HepG2 (cell line): ENCODE data around the gene ZNF821. TPM values are rescaled to one million over a fixed set of nuclear protein-coding genes. Genes with fewer than 3 reads are reported as not detected.
A peak's percentile ranks its signal among the peaks of the same experiment; 100 is the strongest.

Source experiments
- ATAC-seq: fragments of 200-7000 bp; cut with Tn5 transposase; 3 replicates; pipeline ENCODE4 v1.9.1; 2020; ENCODE audit warnings: mild to moderate bottlenecking, moderate library complexity
- BruUV-seq: library from RNA; stranded (reverse); fragments of 400-500 nt; replicated peaks from 2 replicates; lab custom pipeline; 2021; lab: Mats Ljungman, UMichigan
- CTCF ChIA-PET: fragments of 300-600 bp; formaldehyde crosslinking; extraction: SDS; loops from one replicate; lab custom pipeline; 2021; ENCODE audit warnings: low total read pairs, inconsistent platforms, low intra/inter-chr PET ratio; lab: Yijun Ruan, JAX
- POLR2A ChIA-PET: fragments of 350-600 bp; sonication (Branson Sonifier 250); formaldehyde crosslinking; loops from one replicate; lab custom pipeline; 2020; ENCODE audit warnings: antibody characterized with exemption, inconsistent platforms; lab: Yijun Ruan, JAX
- DNase-seq: peaks from one replicate; pipeline ENCODE4 v3.0.0-alpha.2; 2015; ENCODE audit warnings: low spot score
- FAIRE-seq: peaks from 3 replicates; lab custom pipeline; 2011; peaks lifted over from hg19 to GRCh38; lab: Jason Lieb, UNC
- H2AFZ ChIP-seq: one replicate; pipeline ENCODE4 v1.6.1; 2011; ENCODE audit warnings: low read length, inconsistent platforms
- H3K27ac ChIP-seq: fragments of 300-600 bp; 3 replicates; pipeline ENCODE4 v1.8.0; 2011; ENCODE audit warnings: mixed run types, mild to moderate bottlenecking, mixed read lengths, low read length, inconsistent platforms; ENCODE audit not compliant: insufficient read depth; ENCODE audit errors: extremely low read length
- H3K27me3 ChIP-seq, 2 experiments: fragments of 200-600 bp in 1 of 2; 2 replicates in 1 of 2; 3 replicates in 1 of 2; pipeline versions ENCODE4 v1.6.0 to v1.8.0; 2011; ENCODE audit warnings: low read length in 2 of 2, mild to moderate bottlenecking in 2 of 2, moderate library complexity in 2 of 2, inconsistent platforms in 1 of 2; ENCODE audit not compliant: insufficient read depth in 2 of 2, control insufficient read depth in 1 of 2
- H3K36me3 ChIP-seq, 2 experiments: fragments of 200-600 bp in 1 of 2; replicated peaks in 1 of 2; 2 replicates in 1 of 2; 3 replicates in 1 of 2; pipeline versions ENCODE4 v1.5.1 to v1.8.0; 2011; ENCODE audit warnings: low read length in 2 of 2, inconsistent platforms in 1 of 2; ENCODE audit not compliant: insufficient read depth in 2 of 2, control insufficient read depth in 1 of 2
- H3K4me1 ChIP-seq: 2 replicates; pipeline ENCODE4 v1.5.1; 2012; ENCODE audit warnings: low read length, inconsistent platforms; ENCODE audit not compliant: insufficient read depth
- H3K4me2 ChIP-seq: 2 replicates; pipeline ENCODE4 v1.6.0; 2011; ENCODE audit warnings: low read depth, low read length, inconsistent platforms
- H3K4me3 ChIP-seq, 3 experiments: fragments of 200-600 bp in 1 of 3; sonication (generic), shearing (Covaris generic) in 1 of 3; replicated peaks in 1 of 3; 2 replicates each; pipeline ENCODE4 v1.5.1; 2011 to 2016; ENCODE audit warnings: low read length in 3 of 3, inconsistent platforms in 2 of 3, low read depth in 2 of 3, mild to moderate bottlenecking in 2 of 3, control low read depth in 1 of 3, mixed read lengths in 1 of 3; ENCODE audit not compliant: insufficient read depth in 1 of 3
- H3K79me2 ChIP-seq: one replicate; pipeline ENCODE4 v1.6.1; 2011; ENCODE audit warnings: low read length, inconsistent platforms; ENCODE audit not compliant: insufficient read depth
- H3K9ac ChIP-seq: 2 replicates; pipeline ENCODE4 v1.6.0; 2011; ENCODE audit warnings: mild to moderate bottlenecking, low read depth, low read length, inconsistent platforms; ENCODE audit not compliant: insufficient read depth
- H3K9me3 ChIP-seq: 2 replicates; pipeline ENCODE4 v1.5.1; 2012; ENCODE audit warnings: mild to moderate bottlenecking, low read length
- H4K20me1 ChIP-seq: 2 replicates; pipeline ENCODE4 v1.6.0; 2011; ENCODE audit warnings: inconsistent platforms, mild to moderate bottlenecking, low read length, moderate library complexity; ENCODE audit not compliant: insufficient read depth
- DNMT3B ChIP-seq: conservative IDR thresholded peaks from 2 replicates; pipeline ENCODE4 v1.6.1; 2016; ENCODE audit warnings: missing biosample characterization, control low read depth
- DRAP1 ChIP-seq: IDR thresholded peaks from 2 replicates; pipeline ENCODE4 v1.6.1; 2016; ENCODE audit warnings: missing genetic modification reagents, missing compliant biosample characterization
- HNF4G ChIP-seq, 2 experiments: sonication (generic) in 1 of 2; formaldehyde crosslinking in 1 of 2; IDR thresholded peaks; 2 replicates each; pipeline versions ENCODE4 v1.4.0 to v1.6.1; 2011 to 2020; ENCODE audit warnings: borderline replicate concordance in 2 of 2, low read depth in 2 of 2, mild to moderate bottlenecking in 2 of 2, low read length in 1 of 2, missing genetic modification reagents in 1 of 2, moderate library complexity in 1 of 2
- HOXA9 ChIP-seq: sonication (generic); formaldehyde crosslinking; IDR thresholded peaks from 2 replicates; pipeline ENCODE4 v1.8.1; 2022; ENCODE audit warnings: missing genetic modification reagents, mild to moderate bottlenecking, moderate library complexity, borderline replicate concordance
- JUNB ChIP-seq: sonication (generic); formaldehyde crosslinking; IDR thresholded peaks from 2 replicates; pipeline ENCODE4 v1.8.0; 2022; ENCODE audit warnings: missing genetic modification reagents, mild to moderate bottlenecking, borderline replicate concordance
- MEIS1 ChIP-seq: sonication (generic); formaldehyde crosslinking; IDR thresholded peaks from 2 replicates; pipeline ENCODE4 v1.9.0; 2021; ENCODE audit warnings: mild to moderate bottlenecking, missing genetic modification reagents, moderate library complexity, borderline replicate concordance
- MIXL1 ChIP-seq: IDR thresholded peaks from 2 replicates; pipeline ENCODE4 v1.6.1; 2016
- NCOR1 ChIP-seq: fragments of 200-600 bp; sonication (generic); IDR thresholded peaks from 2 replicates; pipeline ENCODE4 v1.7.0; 2017; ENCODE audit warnings: antibody characterized with exemption, low read length, borderline replicate concordance
- NFKBIZ ChIP-seq: IDR thresholded peaks from 2 replicates; pipeline ENCODE4 v1.6.1; 2018; ENCODE audit warnings: missing genetic modification reagents, missing compliant biosample characterization
- NFYB ChIP-seq: sonication (generic); formaldehyde crosslinking; IDR thresholded peaks from 2 replicates; pipeline ENCODE4 v1.4.0; 2020; ENCODE audit warnings: missing genetic modification reagents
- NR2F2 ChIP-seq: IDR thresholded peaks from 2 replicates; pipeline ENCODE4 v1.6.1; 2012; ENCODE audit warnings: low read depth, inconsistent platforms, borderline replicate concordance
- PPARG ChIP-seq: conservative IDR thresholded peaks from 2 replicates; pipeline ENCODE4 v1.6.1; 2016; ENCODE audit warnings: missing biosample characterization, missing genetic modification reagents
- REL ChIP-seq: sonication (generic); formaldehyde crosslinking; conservative IDR thresholded peaks from 2 replicates; pipeline ENCODE4 v1.8.0; 2022; ENCODE audit warnings: mild to moderate bottlenecking, missing genetic modification reagents, moderate library complexity
- REXO4 ChIP-seq: sonication (generic); formaldehyde crosslinking; IDR thresholded peaks from 2 replicates; pipeline ENCODE4 v1.8.0; 2022; ENCODE audit warnings: missing genetic modification reagents, mild to moderate bottlenecking, borderline replicate concordance
- SP140L ChIP-seq: sonication (generic); formaldehyde crosslinking; IDR thresholded peaks from 2 replicates; pipeline ENCODE4 v1.4.0; 2020; ENCODE audit warnings: missing genetic modification reagents, borderline replicate concordance
- SPEN ChIP-seq: sonication (generic); formaldehyde crosslinking; IDR thresholded peaks from 2 replicates; pipeline ENCODE4 v1.5.1; 2020; ENCODE audit warnings: low read depth, mild to moderate bottlenecking, missing genetic modification reagents
- ZNF703 ChIP-seq: sonication (generic); formaldehyde crosslinking; IDR thresholded peaks from 2 replicates; pipeline ENCODE4 v1.5.1; 2020; ENCODE audit warnings: missing genetic modification reagents, mild to moderate bottlenecking, moderate library complexity, borderline replicate concordance
- WGBS: methylation state at CpG from one replicate; pipeline ENCODE4 v1.1.6; 2017; ENCODE audit warnings: low lambda C conversion rate; 5-methylcytosine and 5-hydroxymethylcytosine counted together
- in situ Hi-C: cut with HindIII; loops from 2 replicates; pipeline ENCODE4 v1.10.0; 2017; ENCODE audit warnings: low pct_unique_long_range_greater_than_20kb; ENCODE audit not compliant: extremely low pct_ligation_motif_present
- intact Hi-C: fragments of 100-400 bp; cut with micrococcal nuclease; formaldehyde crosslinking; loops from one replicate; pipeline ENCODE4 v1.10.0; 2022; ENCODE audit not compliant: unreplicated experiment
- polyA plus RNA-seq, 8 experiments: library from polyadenylated mRNA; depleted of rRNA in 3 of 8; stranded (reverse) in 7 of 8; unstranded in 1 of 8; fragments of >200 nt; fragmentation: Illumina TruSeq in 4 of 8; extraction: Trizol in 4 of 8; gene quantifications; 2 replicates each; pipeline versions ENCODE4 v1.2.1 to v1.2.3, GENCODE V29; 2011 to 2016; ENCODE audit warnings: low read depth in 4 of 8, missing spikeins in 1 of 8, mixed read lengths in 1 of 8; ENCODE audit not compliant: insufficient read depth in 1 of 8
- total RNA-seq, 5 experiments: library from RNA; depleted of rRNA; stranded (reverse); fragments of >200 nt; fragmentation: Illumina TruSeq; extraction: Trizol; gene quantifications; 2 replicates each; pipeline ENCODE4 v1.2.3, GENCODE V29; 2016; ENCODE audit warnings: low read depth in 1 of 5
- TF ChIP-seq, protein P1 (sequence below): sonication (generic); formaldehyde crosslinking; IDR thresholded peaks from 2 replicates; pipeline ENCODE4 v1.5.0; 2020; ENCODE audit warnings: mild to moderate bottlenecking, missing genetic modification reagents

Gene ZNF821
- total and polyA plus RNA-seq, 2 of the 13 experiments (the other 11 are each of a cell fraction or from before 2014, with no cell fraction given), result 7.0 to 9.1 TPM

- DNase-seq (no peak), ATAC-seq (no peak), FAIRE-seq (no peak)
- WGBS, result 82% methylated on average over 3 of the region's 3 CpGs
- Histone ChIP-seq H3K4me2 (no peak overlapping the region), H3K4me3 (no peak overlapping the region), H4K20me1 (peaks cover 6% of the 10 kb centered on the region), H3K9ac (no peak overlapping the region), H3K27ac (no peak overlapping the region), H3K36me3 (peaks cover 45 to 76% of the 10 kb centered on the region in 2 experiments), H3K79me2 (peaks cover 4% of the 10 kb centered on the region), H3K9me3 (no peaks in the 10 kb centered on the region), H3K27me3 (no peaks in the 10 kb centered on the region), H3K4me1 (peaks cover 10% of the 10 kb centered on the region), H2AFZ (no peak overlapping the region)
- BruUV-seq, result no TSS peak
- POLR2A ChIA-PET, result no interaction called here
- no peak for TF ChIP-seq NCOR1
- TF ChIP-seq PPARG (CRISPR knock-in tag), result 0 out of 2 replicates have a peak, but pooled peaks have one; percentile 47
- 0 out of 2 replicates have a peak, but pooled peaks have one; percentile 24 for TF ChIP-seq MIXL1 (CRISPR knock-in tag)
- CTCF ChIA-PET, result no interaction called here
- in situ Hi-C loops, result no loop called here
- intact Hi-C loops, result no loop called here
Measured at GRCh38 chr16:71927383-71927782, 43.4 kb upstream of the ZNF821 start.

- ATAC-seq (no peak), DNase-seq (no peak), FAIRE-seq (no peak)
- Histone ChIP-seq H3K4me3 (no peak overlapping the region), H3K9me3 (no peaks in the 10 kb centered on the region), H3K9ac (no peak overlapping the region), H2AFZ (no peak overlapping the region), H3K27ac (no peak overlapping the region), H3K36me3 (peaks cover 57 to 91% of the 10 kb centered on the region in 2 experiments), H3K27me3 (no peaks in the 10 kb centered on the region), H3K4me1 (peaks cover 10% of the 10 kb centered on the region), H3K4me2 (no peak overlapping the region), H3K79me2 (peaks cover 16% of the 10 kb centered on the region), H4K20me1 (peaks cover 7% of the 10 kb centered on the region; the same call in 1 of the 2 replicates)
- in situ Hi-C loops, result no loop called here
- CTCF ChIA-PET, result no interaction called here
- intact Hi-C loops, result no loop called here
- POLR2A ChIA-PET, result interaction anchor here (1.1 kb wide), 1 partner anchor 138 kb away, joined by 3 read pairs; the partner anchor contains the start of gene HPR
- WGBS, result 98% methylated on average over 2 of the region's 2 CpGs
- no TSS peak for BruUV-seq
- TF ChIP-seq ZNF703 (CRISPR knock-in tag), result no peak
- TF ChIP-seq MEIS1 (CRISPR knock-in tag), result no peak
- no peak for TF ChIP-seq DNMT3B
- TF ChIP-seq SPEN, result no peak
- TF ChIP-seq SP140L, result no peak
- TF ChIP-seq REL (CRISPR knock-in tag), result no peak
- no peak for TF ChIP-seq HNF4G (IDR thresholded peaks at IDR 0.05; ENCODE audit: borderline replicate concordance, low read depth, low read length)
- no peak for TF ChIP-seq HNF4G (CRISPR knock-in tag; IDR thresholded peaks at IDR 0.05; ENCODE audit: borderline replicate concordance, low read depth)
- no peak for TF ChIP-seq REXO4 (CRISPR knock-in tag)
- no peak for TF ChIP-seq NFKBIZ (CRISPR knock-in tag)
- TF ChIP-seq JUNB, result no peak
- no peak for TF ChIP-seq HOXA9 (CRISPR knock-in tag)
- TF ChIP-seq, protein P1, sequence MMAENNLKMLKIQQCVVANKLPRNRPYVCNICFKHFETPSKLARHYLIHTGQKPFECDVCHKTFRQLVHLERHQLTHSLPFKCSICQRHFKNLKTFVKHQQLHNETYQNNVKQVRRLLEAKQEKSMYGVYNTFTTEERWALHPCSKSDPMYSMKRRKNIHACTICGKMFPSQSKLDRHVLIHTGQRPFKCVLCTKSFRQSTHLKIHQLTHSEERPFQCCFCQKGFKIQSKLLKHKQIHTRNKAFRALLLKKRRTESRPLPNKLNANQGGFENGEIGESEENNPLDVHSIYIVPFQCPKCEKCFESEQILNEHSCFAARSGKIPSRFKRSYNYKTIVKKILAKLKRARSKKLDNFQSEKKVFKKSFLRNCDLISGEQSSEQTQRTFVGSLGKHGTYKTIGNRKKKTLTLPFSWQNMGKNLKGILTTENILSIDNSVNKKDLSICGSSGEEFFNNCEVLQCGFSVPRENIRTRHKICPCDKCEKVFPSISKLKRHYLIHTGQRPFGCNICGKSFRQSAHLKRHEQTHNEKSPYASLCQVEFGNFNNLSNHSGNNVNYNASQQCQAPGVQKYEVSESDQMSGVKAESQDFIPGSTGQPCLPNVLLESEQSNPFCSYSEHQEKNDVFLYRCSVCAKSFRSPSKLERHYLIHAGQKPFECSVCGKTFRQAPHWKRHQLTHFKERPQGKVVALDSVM, result no peak
- no peak for TF ChIP-seq NR2F2
- TF ChIP-seq NFYB (CRISPR knock-in tag), result no peak
- TF ChIP-seq DRAP1 (CRISPR knock-in tag), result no peak
Measured at GRCh38 chr16:71924710-71925109, 40.7 kb upstream of the ZNF821 start.
